GM12878 (cell line): ENCODE data around the gene ADGRD1. TPM values are rescaled to one million over a fixed set of nuclear protein-coding genes. Genes with fewer than 3 reads are reported as not detected.

ENCODE experiments used
- ATAC-seq: fragments of 200-7000 bp; cut with Tn5 transposase; 3 replicates; pipeline ENCODE4 v1.9.1; 2020; ENCODE audit warnings: mild to moderate bottlenecking, moderate library complexity
- BruUV-seq: library from RNA; stranded (reverse); fragments of 400-500 nt; replicated peaks from 2 replicates; lab custom pipeline; 2021; lab: Mats Ljungman, UMichigan
- CTCF ChIA-PET: fragments of 300-600 bp; sonication (Branson Sonifier 250); formaldehyde crosslinking; extraction: SDS; loops from one replicate; lab custom pipeline; 2021; ENCODE audit warnings: inconsistent platforms; lab: Yijun Ruan, JAX
- POLR2A ChIA-PET: fragments of 350-600 bp; formaldehyde crosslinking; extraction: SDS; loops from one replicate; lab custom pipeline; 2021; ENCODE audit warnings: inconsistent platforms; lab: Charles Lee
- RAD21 ChIA-PET: fragments of 300-600 bp; sonication (Branson Sonifier 250); formaldehyde crosslinking; loops from one replicate; lab custom pipeline; 2023; ENCODE audit warnings: antibody characterized with exemption; ENCODE audit not compliant: unreplicated experiment; lab: Charles Lee
- SMC1A ChIA-PET: fragments of 300-600 bp; sonication (Branson Sonifier 250); formaldehyde crosslinking; loops from one replicate; lab custom pipeline; 2023; ENCODE audit not compliant: unreplicated experiment, uncharacterized antibody; lab: Charles Lee
- DNase-seq: peaks from one replicate; pipeline ENCODE4 v3.0.0-alpha.2; 2011; ENCODE audit warnings: low read depth, low spot score
- FAIRE-seq: peaks from 3 replicates; lab custom pipeline; 2011; peaks lifted over from hg19 to GRCh38; lab: Jason Lieb, UNC
- H2AFZ ChIP-seq: 2 replicates; pipeline ENCODE4 v1.6.0; 2011; ENCODE audit warnings: low read depth, low read length, control low read depth; ENCODE audit not compliant: control insufficient read depth
- H3K27ac ChIP-seq: 2 replicates; pipeline ENCODE4 v1.5.1; 2011; ENCODE audit warnings: control low read depth; ENCODE audit not compliant: control insufficient read depth, insufficient read depth
- H3K27me3 ChIP-seq, 2 experiments: replicated peaks in 1 of 2; 2 replicates each; pipeline versions ENCODE4 v1.6.0 to v1.6.1; 2011; ENCODE audit warnings: low read length in 1 of 2; ENCODE audit not compliant: control insufficient read depth in 2 of 2, insufficient read depth in 2 of 2
- H3K36me3 ChIP-seq, 2 experiments: 2 replicates each; pipeline ENCODE4 v1.5.1; 2011; ENCODE audit warnings: low read length in 1 of 2; ENCODE audit not compliant: control insufficient read depth in 2 of 2, insufficient read depth in 2 of 2
- H3K4me1 ChIP-seq: 2 replicates; pipeline ENCODE4 v1.6.1; 2011; ENCODE audit warnings: mild to moderate bottlenecking, low read length, moderate library complexity, mixed read lengths; ENCODE audit not compliant: control insufficient read depth, insufficient read depth
- H3K4me2 ChIP-seq: 2 replicates; pipeline ENCODE4 v1.6.0; 2011; ENCODE audit warnings: control low read depth; ENCODE audit not compliant: control insufficient read depth, insufficient read depth
- H3K4me3 ChIP-seq: fragments of 200-600 bp; sonication (generic); 2 replicates; pipeline ENCODE4 v1.5.1; 2016
- H3K79me2 ChIP-seq: 2 replicates; pipeline ENCODE4 v1.6.0; 2011; ENCODE audit warnings: low read length; ENCODE audit not compliant: control insufficient read depth, insufficient read depth
- H3K9ac ChIP-seq: 2 replicates; pipeline ENCODE4 v1.8.0; 2011; ENCODE audit warnings: low read length, control low read depth, mixed read lengths; ENCODE audit not compliant: control insufficient read depth, insufficient read depth
- H3K9me3 ChIP-seq: replicated peaks from 3 replicates; pipeline ENCODE4 v1.5.1; 2011; ENCODE audit warnings: mild to moderate bottlenecking, low read length; ENCODE audit not compliant: control insufficient read depth, insufficient read depth
- H4K20me1 ChIP-seq: 2 replicates; pipeline ENCODE4 v1.6.0; 2011; ENCODE audit not compliant: control insufficient read depth, insufficient read depth
- CBFB ChIP-seq: IDR thresholded peaks from 2 replicates; pipeline ENCODE4 v1.6.1; 2016; ENCODE audit warnings: antibody characterized with exemption, low read depth
- CBX5 ChIP-seq: sonication (generic); IDR thresholded peaks from 2 replicates; pipeline ENCODE4 v1.6.1; 2016; ENCODE audit warnings: low read depth, moderate library complexity, mild to moderate bottlenecking, inconsistent platforms
- ESRRA ChIP-seq: IDR thresholded peaks from 2 replicates; pipeline ENCODE4 v1.6.1; 2012; ENCODE audit warnings: mild to moderate bottlenecking, low read length, improper control_type of control experiment
- FOXK2 ChIP-seq: fragments of 450-650 bp; IDR thresholded peaks from 2 replicates; pipeline ENCODE4 v1.6.1; 2017; ENCODE audit warnings: mild to moderate bottlenecking, moderate library complexity
- GABPA ChIP-seq: IDR thresholded peaks from 2 replicates; pipeline ENCODE4 v1.6.1; 2014; ENCODE audit warnings: antibody characterized with exemption, low read depth, mild to moderate bottlenecking, inconsistent platforms
- IKZF2 ChIP-seq, 2 experiments: fragments of 450-650 bp; IDR thresholded peaks; 2 replicates each; pipeline ENCODE4 v1.6.1; 2017; ENCODE audit warnings: mild to moderate bottlenecking in 2 of 2, moderate library complexity in 2 of 2
- MTA3 ChIP-seq: IDR thresholded peaks from 2 replicates; pipeline ENCODE4 v1.6.1; 2012; ENCODE audit warnings: low read length, inconsistent platforms, borderline replicate concordance
- MYC ChIP-seq: IDR thresholded peaks from 2 replicates; pipeline ENCODE4 v1.6.1; 2011; ENCODE audit warnings: mild to moderate bottlenecking, low read length, moderate library complexity, inconsistent platforms; ENCODE audit not compliant: insufficient read depth, insufficient replicate concordance, insufficient read length, severe bottlenecking
- NFYB ChIP-seq: IDR thresholded peaks from 2 replicates; pipeline ENCODE4 v1.6.1; 2011; ENCODE audit warnings: low read depth, mild to moderate bottlenecking, low read length, improper control_type of control experiment, moderate library complexity; ENCODE audit not compliant: insufficient read depth
- NRF1 ChIP-seq: conservative IDR thresholded peaks from 2 replicates; pipeline ENCODE4 v1.6.1; 2011; ENCODE audit warnings: mild to moderate bottlenecking, low read depth, low read length, improper control_type of control experiment
- PML ChIP-seq: IDR thresholded peaks from 2 replicates; pipeline ENCODE4 v1.6.1; 2012; ENCODE audit warnings: low read length, inconsistent platforms
- RBBP5 ChIP-seq: fragments of 200-600 bp; sonication (generic); conservative IDR thresholded peaks from 2 replicates; pipeline ENCODE4 v1.6.1; 2016
- SMAD5 ChIP-seq: IDR thresholded peaks from 2 replicates; pipeline ENCODE4 v1.6.1; 2016; ENCODE audit warnings: antibody characterized with exemption, low read depth
- SP1 ChIP-seq: IDR thresholded peaks from one replicate; pipeline ENCODE4 v1.6.1; 2011; ENCODE audit warnings: low read depth, low read length
- SPI1 ChIP-seq: IDR thresholded peaks from 2 replicates; pipeline ENCODE4 v1.6.1; 2011; ENCODE audit warnings: low read depth, mild to moderate bottlenecking, low read length, moderate library complexity, borderline replicate concordance; ENCODE audit not compliant: insufficient read depth
- SRF ChIP-seq, 2 experiments: IDR thresholded peaks; 2 replicates each; pipeline ENCODE4 v1.6.1; 2011; ENCODE audit warnings: low read depth in 2 of 2, low read length in 2 of 2, mild to moderate bottlenecking in 1 of 2, moderate library complexity in 1 of 2
- ZNF207 ChIP-seq: fragments of 450-650 bp; IDR thresholded peaks from 2 replicates; pipeline ENCODE4 v1.6.1; 2014; ENCODE audit warnings: antibody characterized with exemption, mild to moderate bottlenecking, borderline replicate concordance
- ZSCAN29 ChIP-seq: fragments of 450-650 bp; IDR thresholded peaks from 2 replicates; pipeline ENCODE4 v1.6.1; 2017; ENCODE audit warnings: mild to moderate bottlenecking, moderate library complexity
- WGBS: methylation state at CpG from one replicate; pipeline ENCODE4 v1.1.6; 2016; ENCODE audit warnings: low lambda C conversion rate; ENCODE audit not compliant: insufficient replicate concordance, insufficient coverage; ENCODE audit errors: missing lambda C conversion rate; 5-methylcytosine and 5-hydroxymethylcytosine counted together
- in situ Hi-C: fragments of 300-500 bp; cut with MboI; formaldehyde crosslinking; loops from 9 replicates; pipeline ENCODE4 v1.14.3; 2018; ENCODE audit warnings: mixed read lengths
- intact Hi-C: fragments of 100-400 bp; cut with micrococcal nuclease; formaldehyde crosslinking; loops from one replicate; pipeline ENCODE4 v1.14.2; 2022; ENCODE audit not compliant: unreplicated experiment
- polyA plus RNA-seq, 11 experiments: library from polyadenylated mRNA; depleted of rRNA in 4 of 11; unstranded in 6 of 11; stranded (reverse) in 5 of 11; fragments of >200 nt; fragmentation: Nextera tagmentation in 4 of 11; fragmentation: Illumina TruSeq in 1 of 11; extraction: Ambion mirVana in 4 of 11; extraction: Trizol in 1 of 11; gene quantifications; 1 replicate in 1 of 11; 2 replicates in 10 of 11; pipeline versions ENCODE4 v1.2.1 to v1.2.3, GENCODE V29; 2011 to 2016; ENCODE audit warnings: inconsistent platforms in 2 of 11, missing spikeins in 2 of 11, low read depth in 1 of 11
- total RNA-seq, 4 experiments: library from RNA; depleted of rRNA in 3 of 4; stranded (reverse); fragments of >200 nt in 3 of 4; fragmentation: Illumina TruSeq in 1 of 4; extraction: Trizol in 1 of 4; gene quantifications; 2 replicates each; pipeline versions ENCODE4 v1.2.1 to v1.2.3, GENCODE V29; 2013 to 2021
- TF ChIP-seq, protein P1 (sequence below): IDR thresholded peaks from 2 replicates; pipeline ENCODE4 v1.6.1; 2012; ENCODE audit warnings: low read depth, low read length, improper control_type of control experiment
- TF ChIP-seq, protein P2 (sequence below): fragments of 450-650 bp; IDR thresholded peaks from 2 replicates; pipeline ENCODE4 v1.6.1; 2017; ENCODE audit warnings: borderline replicate concordance

ADGRD1 gene
- total and polyA plus RNA-seq, 10 of the 15 experiments (the other 5 are each of a cell fraction or from before 2014, with no cell fraction given), result 0.15 to 12.7 (median 1.2) TPM

DNA sequence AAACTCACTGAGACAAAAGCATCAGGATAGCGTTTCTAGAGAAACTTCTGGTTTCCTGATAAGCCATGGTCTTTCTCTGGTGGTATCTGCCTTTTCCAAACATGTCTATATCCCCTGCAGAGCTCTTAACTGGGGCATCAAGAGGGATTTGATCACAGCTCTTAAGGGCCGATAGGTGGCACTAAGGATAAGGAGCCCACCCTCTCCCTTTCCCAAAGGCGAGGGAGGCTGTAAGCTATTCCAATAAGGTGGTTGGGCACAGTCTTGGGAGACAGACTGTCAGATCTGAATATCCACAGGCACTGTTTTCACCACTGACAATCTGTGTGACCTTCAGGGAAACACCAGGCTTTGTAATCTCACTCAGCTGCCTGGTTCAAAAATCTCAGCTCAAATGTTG, 206.0 kb downstream of the ADGRD1 start:
- Histone ChIP-seq H3K79me2 (no peaks in the 10 kb centered on the region), H3K36me3 (no peaks in the 10 kb centered on the region), H2AFZ (no peak overlapping the region), H3K9me3 (no peaks in the 10 kb centered on the region; the same call in 2 of the 3 replicates), H3K4me3 (no peak overlapping the region), H3K4me2 (no peak overlapping the region), H3K9ac (no peak overlapping the region)
- in situ Hi-C loops (no loop called here), intact Hi-C loops (no loop called here)
- ChIA-PET SMC1A (interaction anchor here (1.3 to 1.7 kb wide), 2 partner anchors 8 to 45 kb away, joined by 4 to 5 read pairs; no protein-coding TSS in a partner anchor), RAD21 (no interaction called here)
- no peak for FAIRE-seq
- no peak for DNase-seq
- no peak for TF ChIP-seq MYC
- no peak for TF ChIP-seq SP1
- TF ChIP-seq SMAD5, result no peak
- TF ChIP-seq, protein P1, sequence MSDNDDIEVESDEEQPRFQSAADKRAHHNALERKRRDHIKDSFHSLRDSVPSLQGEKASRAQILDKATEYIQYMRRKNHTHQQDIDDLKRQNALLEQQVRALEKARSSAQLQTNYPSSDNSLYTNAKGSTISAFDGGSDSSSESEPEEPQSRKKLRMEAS, result no peak
- TF ChIP-seq CBX5, result no peak
- TF ChIP-seq, all 136 proteins: peak for 0
- no TSS peak for BruUV-seq
- Histone ChIP-seq H3K27me3 (no peaks in the 10 kb centered on the region), H4K20me1 (no peaks in the 10 kb centered on the region), H3K4me1 (no peaks in the 10 kb centered on the region), H3K27ac (no peak overlapping the region)
- 11% methylated on average over 3 of the region's 3 CpGs for WGBS
- POLR2A ChIA-PET, result no interaction called here
- ATAC-seq, result no peak
- CTCF ChIA-PET, result interaction anchor here (1.0 to 1.6 kb wide), 5 partner anchors 9 to 293 kb away, joined by 3 to 4 read pairs (median 3); no protein-coding TSS in a partner anchor

- Histone ChIP-seq H4K20me1 (no peaks in the 10 kb centered on the region), H3K27ac (no peak overlapping the region), H3K4me2 (no peak overlapping the region), H3K36me3 (no peaks in the 10 kb centered on the region), H3K27me3 (no peaks in the 10 kb centered on the region), H2AFZ (no peak overlapping the region), H3K4me3 (no peak overlapping the region), H3K9me3 (no peaks in the 10 kb centered on the region; the same call in 2 of the 3 replicates), H3K79me2 (no peaks in the 10 kb centered on the region), H3K4me1 (no peaks in the 10 kb centered on the region), H3K9ac (no peak overlapping the region)
- ATAC-seq (no peak), DNase-seq (no peak), FAIRE-seq (no peak)
- POLR2A ChIA-PET, result no interaction called here
- in situ Hi-C loops (no loop called here), intact Hi-C loops (no loop called here)
- 18% methylated on average over 3 of the region's 3 CpGs for WGBS
- RAD21 ChIA-PET, result no interaction called here
- no TSS peak for BruUV-seq
- CTCF ChIA-PET, result no interaction called here
- SMC1A ChIA-PET, result interaction anchor here (0.8 kb wide), 1 partner anchor 127 kb away, joined by 3 read pairs; no protein-coding TSS in a partner anchor
- no peak for TF ChIP-seq PML
- no peak for TF ChIP-seq ESRRA
- TF ChIP-seq ZSCAN29, result no peak
- TF ChIP-seq NFYB, result no peak
- TF ChIP-seq NRF1, result no peak
- TF ChIP-seq ZNF207, result no peak
- TF ChIP-seq IKZF2 (IDR thresholded peaks at IDR 0.05), result no peak
- TF ChIP-seq MTA3, result no peak
- no peak for TF ChIP-seq RBBP5
- TF ChIP-seq GABPA, result no peak
- no peak for TF ChIP-seq CBFB
- TF ChIP-seq FOXK2, result no peak
- TF ChIP-seq, protein P2, sequence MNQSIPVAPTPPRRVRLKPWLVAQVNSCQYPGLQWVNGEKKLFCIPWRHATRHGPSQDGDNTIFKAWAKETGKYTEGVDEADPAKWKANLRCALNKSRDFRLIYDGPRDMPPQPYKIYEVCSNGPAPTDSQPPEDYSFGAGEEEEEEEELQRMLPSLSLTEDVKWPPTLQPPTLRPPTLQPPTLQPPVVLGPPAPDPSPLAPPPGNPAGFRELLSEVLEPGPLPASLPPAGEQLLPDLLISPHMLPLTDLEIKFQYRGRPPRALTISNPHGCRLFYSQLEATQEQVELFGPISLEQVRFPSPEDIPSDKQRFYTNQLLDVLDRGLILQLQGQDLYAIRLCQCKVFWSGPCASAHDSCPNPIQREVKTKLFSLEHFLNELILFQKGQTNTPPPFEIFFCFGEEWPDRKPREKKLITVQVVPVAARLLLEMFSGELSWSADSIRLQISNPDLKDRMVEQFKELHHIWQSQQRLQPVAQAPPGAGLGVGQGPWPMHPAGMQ, result no peak
- no peak for TF ChIP-seq SRF (IDR thresholded peaks at IDR 0.05; ENCODE audit: low read depth in 2 of 2, low read length in 2 of 2)
- no peak for TF ChIP-seq SPI1
Measured at GRCh38 chr12:131162113-131162512, 208.4 kb downstream of the ADGRD1 start.
